Neuronal stem cell (in vitro differentiated cells): Measurements from ENCODE around the gene WRAP73.

Experiments used
- DNase-seq: peaks from one replicate; pipeline ENCODE4 v3.0.0-alpha.2; 2013; ENCODE audit warnings: low spot score
- H2AFZ ChIP-seq: one replicate; pipeline ENCODE4 v1.6.1; 2013; ENCODE audit warnings: mild to moderate bottlenecking, low read length, inconsistent platforms
- H2AK5ac ChIP-seq: 2 replicates; pipeline ENCODE4 v1.6.1; 2013; ENCODE audit warnings: low read depth, mild to moderate bottlenecking, inconsistent platforms, low read length, moderate library complexity, mixed read lengths
- H2BK120ac ChIP-seq: 2 replicates; pipeline ENCODE4 v1.6.1; 2013; ENCODE audit warnings: low read depth, mild to moderate bottlenecking, inconsistent platforms, low read length, moderate library complexity, mixed read lengths
- H2BK12ac ChIP-seq: one replicate; pipeline ENCODE4 v1.6.1; 2013; ENCODE audit warnings: low read length, inconsistent platforms
- H2BK15ac ChIP-seq: 2 replicates; pipeline ENCODE4 v1.6.1; 2013; ENCODE audit warnings: mild to moderate bottlenecking, low read length, inconsistent platforms, mixed read lengths
- H2BK5ac ChIP-seq: one replicate; pipeline ENCODE4 v1.6.1; 2013; ENCODE audit warnings: inconsistent platforms, mild to moderate bottlenecking, low read length, moderate library complexity
- H3K14ac ChIP-seq: one replicate; pipeline ENCODE4 v1.6.1; 2013; ENCODE audit warnings: low read length, inconsistent platforms
- H3K18ac ChIP-seq: 2 replicates; pipeline ENCODE4 v1.6.1; 2013; ENCODE audit warnings: low read length, inconsistent platforms
- H3K23ac ChIP-seq: 2 replicates; pipeline ENCODE4 v1.6.1; 2013; ENCODE audit warnings: low read depth, mild to moderate bottlenecking, mixed read lengths, low read length, inconsistent platforms; ENCODE audit not compliant: poor library complexity
- H3K27ac ChIP-seq: replicated peaks from 3 replicates; pipeline ENCODE4 v1.5.1; 2013; ENCODE audit warnings: low read length, inconsistent platforms
- H3K27me3 ChIP-seq, 3 experiments: 2 replicates each; pipeline ENCODE4 v1.6.1; 2013; ENCODE audit warnings: low read length in 3 of 3, mild to moderate bottlenecking in 2 of 3, inconsistent platforms in 1 of 3, low read depth in 1 of 3, mixed read lengths in 1 of 3, moderate library complexity in 1 of 3; ENCODE audit not compliant: control insufficient read depth in 3 of 3, insufficient read depth in 3 of 3
- H3K36me3 ChIP-seq, 2 donors: replicated peaks in 1 of 2; 2 replicates each; pipeline ENCODE4 v1.6.1; 2013; ENCODE audit warnings: low read length in 2 of 2; ENCODE audit not compliant: control insufficient read depth in 2 of 2, insufficient read depth in 2 of 2
- H3K4ac ChIP-seq: 2 replicates; pipeline ENCODE4 v1.6.1; 2013; ENCODE audit warnings: inconsistent platforms, mild to moderate bottlenecking, low read length, moderate library complexity
- H3K4me1 ChIP-seq, 2 donors: 1 replicate in 1 of 2; 2 replicates in 1 of 2; pipeline ENCODE4 v1.6.1; 2013; ENCODE audit warnings: low read length in 2 of 2, low read depth in 1 of 2; ENCODE audit not compliant: control insufficient read depth in 2 of 2, insufficient read depth in 1 of 2
- H3K4me2 ChIP-seq: one replicate; pipeline ENCODE4 v1.6.1; 2013; ENCODE audit warnings: mild to moderate bottlenecking, low read length, inconsistent platforms; ENCODE audit not compliant: insufficient read depth, poor library complexity, severe bottlenecking
- H3K4me3 ChIP-seq, 2 donors: 2 replicates each; pipeline ENCODE4 v1.5.1; 2013; ENCODE audit warnings: low read length in 2 of 2, mild to moderate bottlenecking in 2 of 2, inconsistent platforms in 1 of 2, moderate library complexity in 1 of 2
- H3K79me1 ChIP-seq: one replicate; pipeline ENCODE4 v1.6.1; 2013; ENCODE audit warnings: low read depth, mild to moderate bottlenecking, inconsistent platforms, low read length, moderate library complexity
- H3K9ac ChIP-seq: one replicate; pipeline ENCODE4 v1.6.1; 2013; ENCODE audit warnings: mild to moderate bottlenecking, low read depth, low read length, inconsistent platforms; ENCODE audit not compliant: poor library complexity
- H3K9me3 ChIP-seq, 2 donors: replicated peaks in 1 of 2; 2 replicates each; pipeline versions ENCODE3 to v1.6.1; 2013; ENCODE audit warnings: low read length in 2 of 2, mild to moderate bottlenecking in 2 of 2, inconsistent platforms in 1 of 2, low read depth in 1 of 2, mixed read lengths in 1 of 2, moderate library complexity in 1 of 2; ENCODE audit not compliant: control insufficient read depth in 2 of 2, insufficient read depth in 1 of 2
- H4K8ac ChIP-seq: one replicate; pipeline ENCODE4 v1.6.1; 2013; ENCODE audit warnings: low read depth, mild to moderate bottlenecking, inconsistent platforms, low read length, moderate library complexity
- H4K91ac ChIP-seq: one replicate; pipeline ENCODE4 v1.6.1; 2013; ENCODE audit warnings: low read length, low read depth, mild to moderate bottlenecking, inconsistent platforms; ENCODE audit not compliant: poor library complexity
- WGBS, 2 donors: extraction: QIAGEN DNeasy Blood & Tissue Kit; methylation state at CpG; one replicate each; pipeline ENCODE4 v1.1.7; 2013; ENCODE audit warnings: missing lambda C conversion rate in 2 of 2, mixed read lengths in 1 of 2; ENCODE audit not compliant: insufficient read length in 2 of 2, insufficient replicate concordance in 1 of 2; ENCODE audit errors: extremely low coverage in 2 of 2; 5-methylcytosine and 5-hydroxymethylcytosine counted together

The WRAP73 gene

GRCh38 chr1:3626025-3626424 is 23.9 kb downstream of the WRAP73 start:
- H3K4ac ChIP-seq, result no peak overlapping the region
- H2AFZ ChIP-seq, result no peak overlapping the region
- no peak overlapping the region for H3K4me2 ChIP-seq
- peaks cover 27 to 41% of the 10 kb centered on the region in 2 donors for H3K36me3 ChIP-seq
- peak overlapping the region in 1 of 2 donors; percentile 89 for H3K4me3 ChIP-seq
- peaks cover 0 to 2% of the 10 kb centered on the region in 2 donors for H3K9me3 ChIP-seq
- no peak overlapping the region for H3K18ac ChIP-seq
- H3K27ac ChIP-seq, result no peak overlapping the region
- no CpG with 5 or more reads among the region's 4 CpGs for WGBS, 2 donors
- no peak overlapping the region for H2BK120ac ChIP-seq
- no peak overlapping the region for H4K8ac ChIP-seq
- no peak overlapping the region for H2AK5ac ChIP-seq
- no peak overlapping the region for H2BK12ac ChIP-seq
- no peak overlapping the region for H3K23ac ChIP-seq
- DNase-seq, result no peak
- H3K4me1 ChIP-seq, result peaks cover 10 to 11% of the 10 kb centered on the region in 2 donors
- no peak overlapping the region for H3K9ac ChIP-seq
- no peak overlapping the region for H2BK5ac ChIP-seq
- no peaks in the 10 kb centered on the region for H3K79me1 ChIP-seq
- peaks cover 0 to 2% (median 0%) of the 10 kb centered on the region in 3 experiments for H3K27me3 ChIP-seq
- H4K91ac ChIP-seq, result no peak overlapping the region
- no peak overlapping the region for H2BK15ac ChIP-seq
- no peak overlapping the region for H3K14ac ChIP-seq

GRCh38 chr1:3625151-3625907 is 24.6 kb downstream of the WRAP73 start:
- peaks cover 0 to 2% of the 10 kb centered on the region in 2 donors for H3K9me3 ChIP-seq
- H2BK12ac ChIP-seq, result no peak overlapping the region
- H4K91ac ChIP-seq, result no peak overlapping the region
- H3K27me3 ChIP-seq, result peaks cover 0 to 2% (median 0%) of the 10 kb centered on the region in 3 experiments
- peak overlapping the region; percentile 83 for H2AFZ ChIP-seq
- H3K79me1 ChIP-seq, result no peaks in the 10 kb centered on the region
- H2BK120ac ChIP-seq, result no peak overlapping the region
- H4K8ac ChIP-seq, result no peak overlapping the region
- H3K27ac ChIP-seq, result no peak overlapping the region
- peak overlapping the region; percentile 91 for H3K4me2 ChIP-seq
- H3K4me3 ChIP-seq, result peak overlapping the region; percentile 89
- no peak overlapping the region for H3K4ac ChIP-seq
- no peak overlapping the region for H2BK15ac ChIP-seq
- H2BK5ac ChIP-seq, result peak overlapping the region; percentile 66
- peaks cover 26 to 34% of the 10 kb centered on the region in 2 donors for H3K36me3 ChIP-seq
- H2AK5ac ChIP-seq, result peak overlapping the region; percentile 79
- H3K9ac ChIP-seq, result peak overlapping the region; percentile 95
- WGBS, 2 donors, result no CpG with 5 or more reads among the region's 71 CpGs
- H3K4me1 ChIP-seq, result peaks cover 11 to 14% of the 10 kb centered on the region in 2 donors
- H3K14ac ChIP-seq, result peak overlapping the region; percentile 56
- H3K18ac ChIP-seq, result peak overlapping the region; percentile 35
- H3K23ac ChIP-seq, result peak overlapping the region; percentile 96
- DNase-seq, result no peak

- H3K27ac ChIP-seq, result no peak within 1 kb of the TSS
- H3K4ac ChIP-seq, result peak within 1 kb of the TSS; percentile 84
- H3K23ac ChIP-seq, result peak within 1 kb of the TSS; percentile 96
- H2BK5ac ChIP-seq, result peak within 1 kb of the TSS; percentile 66
- peak within 1 kb of the TSS; percentile 99 for H2AFZ ChIP-seq
- no peak within 1 kb of the TSS for H2BK120ac ChIP-seq
- H3K4me3 ChIP-seq, result peak within 1 kb of the TSS; percentile 89 to 92
- H2BK15ac ChIP-seq, result peak within 1 kb of the TSS; percentile 26
- peak within 1 kb of the TSS; percentile 98 for H3K4me2 ChIP-seq
- H3K4me1 ChIP-seq, result peaks cover 11 to 14% of the 10 kb centered on the region in 2 donors
- H2BK12ac ChIP-seq, result peak within 1 kb of the TSS; percentile 94
- H3K18ac ChIP-seq, result peak within 1 kb of the TSS; percentile 94
- H3K79me1 ChIP-seq, result no peaks in the 10 kb centered on the region
- H3K9ac ChIP-seq, result peak within 1 kb of the TSS; percentile 97
- peak within 1 kb of the TSS; percentile 3 for H4K8ac ChIP-seq
- peaks cover 0 to 4% (median 2%) of the 10 kb centered on the region in 3 experiments for H3K27me3 ChIP-seq
- no CpG with 5 or more reads among the region's 108 CpGs for WGBS, 2 donors
- H3K9me3 ChIP-seq, result peaks cover 0 to 2% of the 10 kb centered on the region in 2 donors
- peak within 1 kb of the TSS; percentile 94 for H3K14ac ChIP-seq
- DNase-seq, result peak; percentile 98
- no peak within 1 kb of the TSS for H4K91ac ChIP-seq
- H3K36me3 ChIP-seq, result peaks cover 22 to 26% of the 10 kb centered on the region in 2 donors
- H2AK5ac ChIP-seq, result peak within 1 kb of the TSS; percentile 79
These were observed 25.4 kb downstream of the WRAP73 start, which contains the start of gene TPRG1L for GRCh38 chr1:3624200-3625136. Gene TPRG1L, plus strand, starts transcription at chr1:3625015. Its CDS starts 58 bp downstream, at chr1:3625073.
